ENCODE data around the gene PLIN3. TPM values are rescaled to one million over a fixed set of nuclear protein-coding genes. Genes with fewer than 3 reads are reported as not detected.
"Not testable (repeated sequence)": the region's sequence is repeated elsewhere in the genome, so short reads cannot be mapped to it uniquely, and the experiment has no call there.

The PLIN3 gene
- polyA plus RNA-seq, 1 donor: 122 TPM

- peaks cover 16% of the 10 kb centered on the region for H3K4me1 ChIP-seq (ENCODE audit: control insufficient read depth, insufficient read depth, low read length)
- DNase-seq: no peak
- no peaks in the 10 kb centered on the region for H3K27me3 ChIP-seq (ENCODE audit: control insufficient read depth, insufficient read depth, low read length)
- H3K9me3 ChIP-seq (ENCODE audit: control insufficient read depth, low read depth, low read length): no peaks in the 10 kb centered on the region
- no peak overlapping the region for H3K27ac ChIP-seq (ENCODE audit: low read length)
- H3K36me3 ChIP-seq (ENCODE audit: control insufficient read depth, insufficient read depth, low read length): no peaks in the 10 kb centered on the region
- H3K4me3 ChIP-seq (ENCODE audit: low read length): no peak overlapping the region
- WGBS (ENCODE audit: insufficient coverage, low lambda C conversion rate): no CpG with 5 or more reads among the region's 6 CpGs
These were observed 4.2 kb upstream of the PLIN3 start for GRCh38 chr19:4871711-4872110.

GRCh38 chr19:4870025-4870700 is 2.7 kb upstream of the PLIN3 start:
- H3K27ac ChIP-seq (ENCODE audit: low read length): peak overlapping the region; percentile 29
- no peak overlapping the region for H3K4me3 ChIP-seq (ENCODE audit: low read length)
- DNase-seq: peak; percentile 62 to 76
- H3K27me3 ChIP-seq (ENCODE audit: control insufficient read depth, insufficient read depth, low read length): no peaks in the 10 kb centered on the region
- no CpG with 5 or more reads among the region's 10 CpGs for WGBS (ENCODE audit: insufficient coverage, low lambda C conversion rate)
- H3K36me3 ChIP-seq (ENCODE audit: control insufficient read depth, insufficient read depth, low read length): no peaks in the 10 kb centered on the region
- no peaks in the 10 kb centered on the region for H3K9me3 ChIP-seq (ENCODE audit: control insufficient read depth, low read depth, low read length)
- H3K4me1 ChIP-seq (ENCODE audit: control insufficient read depth, insufficient read depth, low read length): peaks cover 19% of the 10 kb centered on the region

- no peaks in the 10 kb centered on the region for H3K27me3 ChIP-seq (ENCODE audit: control insufficient read depth, insufficient read depth, low read length)
- no peak overlapping the region for H3K4me3 ChIP-seq (ENCODE audit: low read length)
- H3K9me3 ChIP-seq (ENCODE audit: control insufficient read depth, low read depth, low read length): no peaks in the 10 kb centered on the region
- whole genome bisulfite sequencing (ENCODE audit: insufficient coverage, low lambda C conversion rate): no CpG with 5 or more reads among the region's 10 CpGs
- peaks cover 19% of the 10 kb centered on the region for H3K4me1 ChIP-seq (ENCODE audit: control insufficient read depth, insufficient read depth, low read length)
- peaks cover 4% of the 10 kb centered on the region for H3K36me3 ChIP-seq (ENCODE audit: control insufficient read depth, insufficient read depth, low read length)
- DNase-seq: no peak
- H3K27ac ChIP-seq (ENCODE audit: low read length): peak overlapping the region; percentile 19
These were observed 893 bp upstream of the PLIN3 start for GRCh38 chr19:4868286-4868834.

- Histone ChIP-seq H3K9me3 (ENCODE audit: control insufficient read depth, low read depth, low read length) (no peaks in the 10 kb centered on the region), H3K4me3 (ENCODE audit: low read length) (peak overlapping the region; percentile 89), H3K27me3 (ENCODE audit: control insufficient read depth, insufficient read depth, low read length) (no peaks in the 10 kb centered on the region), H3K36me3 (ENCODE audit: control insufficient read depth, insufficient read depth, low read length) (peaks cover 6% of the 10 kb centered on the region), H3K27ac (ENCODE audit: low read length) (peak overlapping the region; percentile 85), H3K4me1 (ENCODE audit: control insufficient read depth, insufficient read depth, low read length) (peaks cover 22% of the 10 kb centered on the region)
- peak in 1 of 2 donors; percentile 65 for DNase-seq
- WGBS (ENCODE audit: insufficient coverage, low lambda C conversion rate): no CpG with 5 or more reads among the region's 22 CpGs
These were observed 657 bp downstream of the PLIN3 start for GRCh38 chr19:4866595-4867424.

- peak overlapping the region; percentile 89 for H3K27ac ChIP-seq (ENCODE audit: low read length)
- no peaks in the 10 kb centered on the region for H3K9me3 ChIP-seq (ENCODE audit: control insufficient read depth, low read depth, low read length)
- H3K27me3 ChIP-seq (ENCODE audit: control insufficient read depth, insufficient read depth, low read length): no peaks in the 10 kb centered on the region
- WGBS (ENCODE audit: insufficient coverage, low lambda C conversion rate): no CpG with 5 or more reads among the region's 10 CpGs
- peak; percentile 96 to 99 for DNase-seq
- H3K4me1 ChIP-seq (ENCODE audit: control insufficient read depth, insufficient read depth, low read length): peaks cover 25% of the 10 kb centered on the region
- H3K36me3 ChIP-seq (ENCODE audit: control insufficient read depth, insufficient read depth, low read length): peaks cover 39% of the 10 kb centered on the region
- H3K4me3 ChIP-seq (ENCODE audit: low read length): peak overlapping the region; percentile 40
These were observed 6.3 kb downstream of the PLIN3 start for GRCh38 chr19:4861147-4861546.

- WGBS (ENCODE audit: insufficient coverage, low lambda C conversion rate): no CpG with 5 or more reads among the region's 11 CpGs
- Histone ChIP-seq H3K9me3 (ENCODE audit: control insufficient read depth, low read depth, low read length) (no peaks in the 10 kb centered on the region), H3K27ac (ENCODE audit: low read length) (no peak overlapping the region), H3K4me1 (ENCODE audit: control insufficient read depth, insufficient read depth, low read length) (peaks cover 23% of the 10 kb centered on the region), H3K27me3 (ENCODE audit: control insufficient read depth, insufficient read depth, low read length) (no peaks in the 10 kb centered on the region), H3K36me3 (ENCODE audit: control insufficient read depth, insufficient read depth, low read length) (peaks cover 46% of the 10 kb centered on the region), H3K4me3 (ENCODE audit: low read length) (no peak overlapping the region)
- no peak for DNase-seq
These were observed 7.8 kb downstream of the PLIN3 start for GRCh38 chr19:4859697-4860096.

GRCh38 chr19:4856468-4856867 is 11.0 kb downstream of the PLIN3 start:
- H3K4me3 ChIP-seq (ENCODE audit: low read length); H3K27ac ChIP-seq (ENCODE audit: low read length); H3K27me3 ChIP-seq (ENCODE audit: control insufficient read depth, insufficient read depth, low read length); H3K9me3 ChIP-seq (ENCODE audit: control insufficient read depth, low read depth, low read length); DNase-seq: not testable (repeated sequence)
- H3K4me1 ChIP-seq (ENCODE audit: control insufficient read depth, insufficient read depth, low read length): peaks cover 17% of the 10 kb centered on the region
- H3K36me3 ChIP-seq (ENCODE audit: control insufficient read depth, insufficient read depth, low read length): peaks cover 61% of the 10 kb centered on the region
- no CpG with 5 or more reads among the region's 12 CpGs for WGBS (ENCODE audit: insufficient coverage, low lambda C conversion rate)

GRCh38 chr19:4853506-4853905 is 14.0 kb downstream of the PLIN3 start:
- not testable (repeated sequence) for H3K9me3 ChIP-seq (ENCODE audit: control insufficient read depth, low read depth, low read length); H3K27me3 ChIP-seq (ENCODE audit: control insufficient read depth, insufficient read depth, low read length); DNase-seq; H3K4me1 ChIP-seq (ENCODE audit: control insufficient read depth, insufficient read depth, low read length); H3K27ac ChIP-seq (ENCODE audit: low read length); H3K4me3 ChIP-seq (ENCODE audit: low read length)
- H3K36me3 ChIP-seq (ENCODE audit: control insufficient read depth, insufficient read depth, low read length): peaks cover 66% of the 10 kb centered on the region
- WGBS (ENCODE audit: insufficient coverage, low lambda C conversion rate): 100% methylated on average over 2 of the region's 8 CpGs

- H3K4me3 ChIP-seq (ENCODE audit: low read length): no peak overlapping the region
- peaks cover 4% of the 10 kb centered on the region for H3K4me1 ChIP-seq (ENCODE audit: control insufficient read depth, insufficient read depth, low read length)
- no peak for DNase-seq
- H3K9me3 ChIP-seq (ENCODE audit: control insufficient read depth, low read depth, low read length): no peaks in the 10 kb centered on the region
- no peak overlapping the region for H3K27ac ChIP-seq (ENCODE audit: low read length)
- peaks cover 72% of the 10 kb centered on the region for H3K36me3 ChIP-seq (ENCODE audit: control insufficient read depth, insufficient read depth, low read length)
- H3K27me3 ChIP-seq (ENCODE audit: control insufficient read depth, insufficient read depth, low read length): no peaks in the 10 kb centered on the region
- WGBS (ENCODE audit: insufficient coverage, low lambda C conversion rate): 86% methylated on average over 1 of the region's 6 CpGs
These were observed 15.0 kb downstream of the PLIN3 start for GRCh38 chr19:4852484-4852883.

GRCh38 chr19:4851551-4852290 is 15.7 kb downstream of the PLIN3 start:
- no CpG with 5 or more reads among the region's 42 CpGs for WGBS (ENCODE audit: insufficient coverage, low lambda C conversion rate)
- Histone ChIP-seq H3K36me3 (ENCODE audit: control insufficient read depth, insufficient read depth, low read length) (peaks cover 70% of the 10 kb centered on the region), H3K4me1 (ENCODE audit: control insufficient read depth, insufficient read depth, low read length) (peaks cover 4% of the 10 kb centered on the region), H3K27ac (ENCODE audit: low read length) (no peak overlapping the region), H3K9me3 (ENCODE audit: control insufficient read depth, low read depth, low read length) (no peaks in the 10 kb centered on the region), H3K27me3 (ENCODE audit: control insufficient read depth, insufficient read depth, low read length) (no peaks in the 10 kb centered on the region), H3K4me3 (ENCODE audit: low read length) (no peak overlapping the region)
- peak; percentile 61 to 71 for DNase-seq
